HepG2 (cell line): ENCODE measurements around the gene NINL. TPM values are rescaled to one million over a fixed set of nuclear protein-coding genes. Genes with fewer than 3 reads are reported as not detected.

Source experiments
- ATF2 ChIP-seq: sonication (generic); formaldehyde crosslinking; IDR thresholded peaks from 2 replicates; pipeline ENCODE4 v1.4.0; 2020; ENCODE audit warnings: missing genetic modification reagents
- CSRNP2 ChIP-seq: sonication (generic); formaldehyde crosslinking; conservative IDR thresholded peaks from 2 replicates; pipeline ENCODE4 v1.8.0; 2022; ENCODE audit warnings: low read depth, missing genetic modification reagents
- FUBP1 ChIP-seq: sonication (generic); formaldehyde crosslinking; IDR thresholded peaks from 2 replicates; pipeline ENCODE4 v1.5.1; 2020; ENCODE audit warnings: missing genetic modification reagents, mild to moderate bottlenecking, borderline replicate concordance
- HMGXB4 ChIP-seq, 2 experiments: sonication (generic) in 1 of 2; formaldehyde crosslinking in 1 of 2; IDR thresholded peaks; 2 replicates each; pipeline versions ENCODE4 v1.4.0 to v1.6.1; 2018 to 2020; ENCODE audit warnings: missing genetic modification reagents in 2 of 2, borderline replicate concordance in 1 of 2, low read depth in 1 of 2, mild to moderate bottlenecking in 1 of 2, missing biosample characterization in 1 of 2
- MTA3 ChIP-seq: sonication (generic); formaldehyde crosslinking; IDR thresholded peaks from 2 replicates; pipeline ENCODE4 v1.4.0; 2020; ENCODE audit warnings: missing genetic modification reagents
- NFIB ChIP-seq: sonication (generic); formaldehyde crosslinking; IDR thresholded peaks from 2 replicates; pipeline ENCODE4 v1.9.0; 2021; ENCODE audit warnings: missing genetic modification reagents, mild to moderate bottlenecking, borderline replicate concordance
- REL ChIP-seq: sonication (generic); formaldehyde crosslinking; conservative IDR thresholded peaks from 2 replicates; pipeline ENCODE4 v1.8.0; 2022; ENCODE audit warnings: mild to moderate bottlenecking, missing genetic modification reagents, moderate library complexity
- SMAD9 ChIP-seq: sonication (generic); formaldehyde crosslinking; IDR thresholded peaks from 2 replicates; pipeline ENCODE4 v1.5.1; 2020; ENCODE audit warnings: mild to moderate bottlenecking, missing genetic modification reagents
- TEAD2 ChIP-seq: sonication (generic); formaldehyde crosslinking; IDR thresholded peaks from 2 replicates; pipeline ENCODE4 v1.9.0; 2021; ENCODE audit warnings: missing genetic modification reagents
- TFDP2 ChIP-seq: sonication (generic); formaldehyde crosslinking; IDR thresholded peaks from 2 replicates; pipeline ENCODE4 v1.4.0; 2020; ENCODE audit warnings: missing genetic modification reagents
- ZBTB34 ChIP-seq: sonication (generic); formaldehyde crosslinking; IDR thresholded peaks from 2 replicates; pipeline ENCODE4 v1.8.0; 2022; ENCODE audit warnings: mild to moderate bottlenecking, missing genetic modification reagents
- ZFP36L1 ChIP-seq: sonication (generic); formaldehyde crosslinking; IDR thresholded peaks from 2 replicates; pipeline ENCODE4 v1.8.0; 2022; ENCODE audit warnings: mild to moderate bottlenecking, missing genetic modification reagents, moderate library complexity
- ZFY ChIP-seq: sonication (generic); formaldehyde crosslinking; IDR thresholded peaks from 2 replicates; pipeline ENCODE4 v1.4.0; 2020; ENCODE audit warnings: missing genetic modification reagents
- ZNF230 ChIP-seq: sonication (generic); formaldehyde crosslinking; IDR thresholded peaks from 2 replicates; pipeline ENCODE4 v1.4.0; 2020; ENCODE audit warnings: mild to moderate bottlenecking, missing genetic modification reagents
- ZNF3 ChIP-seq: IDR thresholded peaks from 2 replicates; pipeline ENCODE4 v1.7.0; 2017; ENCODE audit warnings: inconsistent platforms
- ZNF333 ChIP-seq: sonication (generic); formaldehyde crosslinking; IDR thresholded peaks from 2 replicates; pipeline ENCODE4 v1.4.0; 2020; ENCODE audit warnings: mild to moderate bottlenecking, missing genetic modification reagents, borderline replicate concordance
- ZNF460 ChIP-seq: sonication (generic); formaldehyde crosslinking; IDR thresholded peaks from 2 replicates; pipeline ENCODE4 v1.5.1; 2020; ENCODE audit warnings: missing genetic modification reagents, mild to moderate bottlenecking, borderline replicate concordance
- ZNF564 ChIP-seq: sonication (generic); formaldehyde crosslinking; IDR thresholded peaks from 2 replicates; pipeline ENCODE4 v1.8.1; 2023; ENCODE audit warnings: mild to moderate bottlenecking, missing genetic modification reagents
- ZSCAN9 ChIP-seq: IDR thresholded peaks from 2 replicates; pipeline ENCODE4 v1.6.1; 2016; ENCODE audit warnings: borderline replicate concordance
- polyA plus RNA-seq, 8 experiments: library from polyadenylated mRNA; depleted of rRNA in 3 of 8; stranded (reverse) in 7 of 8; unstranded in 1 of 8; fragments of >200 nt; fragmentation: Illumina TruSeq in 4 of 8; extraction: Trizol in 4 of 8; gene quantifications; 2 replicates each; pipeline versions ENCODE4 v1.2.1 to v1.2.3, GENCODE V29; 2011 to 2016; ENCODE audit warnings: low read depth in 4 of 8, missing spikeins in 1 of 8, mixed read lengths in 1 of 8; ENCODE audit not compliant: insufficient read depth in 1 of 8
- total RNA-seq, 5 experiments: library from RNA; depleted of rRNA; stranded (reverse); fragments of >200 nt; fragmentation: Illumina TruSeq; extraction: Trizol; gene quantifications; 2 replicates each; pipeline ENCODE4 v1.2.3, GENCODE V29; 2016; ENCODE audit warnings: low read depth in 1 of 5

NINL gene
- total and polyA plus RNA-seq, 2 of the 13 experiments (the other 11 are each of a cell fraction or from before 2014, with no cell fraction given): 32.3 to 34.3 TPM

- TF ChIP-seq ATF2 (no peak), FUBP1 (CRISPR knock-in tag) (no peak; the same call in 1 of the 2 replicates), ZNF460 (CRISPR knock-in tag) (no peak), ZNF230 (CRISPR knock-in tag) (peak; percentile 34), ZFY (no peak; the same call in 1 of the 2 replicates), ZSCAN9 (CRISPR knock-in tag) (0 out of 2 replicates have a peak, but pooled peaks have one; percentile 94), ZNF564 (CRISPR knock-in tag) (0 out of 2 replicates have a peak, but pooled peaks have one; percentile 28), ZFP36L1 (0 out of 2 replicates have a peak, but pooled peaks have one; percentile 3), TEAD2 (CRISPR knock-in tag) (no peak), ZNF3 (CRISPR knock-in tag) (0 out of 2 replicates have a peak, but pooled peaks have one; percentile 88), TFDP2 (CRISPR knock-in tag) (no peak), ZNF333 (CRISPR knock-in tag) (0 out of 2 replicates have a peak, but pooled peaks have one; percentile 50), CSRNP2 (no peak; the same call in 1 of the 2 replicates), MTA3 (CRISPR knock-in tag) (no peak), HMGXB4 (CRISPR knock-in tag; IDR thresholded peaks at IDR 0.05; ENCODE audit: borderline replicate concordance in 1 of 2, low read depth in 1 of 2) (no peak; a peak in 1 of 4 replicates), SMAD9 (peak; percentile 7; the same call in 1 of the 2 replicates), ZBTB34 (CRISPR knock-in tag) (no peak), NFIB (peak; percentile 96; the same call in 1 of the 2 replicates), REL (CRISPR knock-in tag) (no peak)
Measured at GRCh38 chr20:25624500-25624939, 39.2 kb upstream of the NINL start (continued).
